ENCODE data around the gene ESPNL. TPM values are rescaled to one million over a fixed set of nuclear protein-coding genes. Genes with fewer than 3 reads are reported as not detected.

The ESPNL gene
- total RNA-seq, 1 experiment from 2014 or later, result 1.1 TPM

- no peaks in the 10 kb centered on the region for H3K36me3 Mint-ChIP-seq
- peaks cover 21% of the 10 kb centered on the region for H3K27me3 Mint-ChIP-seq (ENCODE audit: low read depth)
- TF ChIP-seq SMAD3 (CRISPR knock-in tag; IDR thresholded peaks at IDR 0.05; ENCODE audit: borderline replicate concordance) (no peak), PRRX2 (CRISPR knock-in tag; IDR thresholded peaks at IDR 0.05) (no peak), ZBTB21 (CRISPR knock-in tag; IDR thresholded peaks at IDR 0.05; ENCODE audit: borderline replicate concordance) (no peak), NFE2L1 (CRISPR knock-in tag; IDR thresholded peaks at IDR 0.05) (no peak)
- TF ChIP-seq, protein P1, sequence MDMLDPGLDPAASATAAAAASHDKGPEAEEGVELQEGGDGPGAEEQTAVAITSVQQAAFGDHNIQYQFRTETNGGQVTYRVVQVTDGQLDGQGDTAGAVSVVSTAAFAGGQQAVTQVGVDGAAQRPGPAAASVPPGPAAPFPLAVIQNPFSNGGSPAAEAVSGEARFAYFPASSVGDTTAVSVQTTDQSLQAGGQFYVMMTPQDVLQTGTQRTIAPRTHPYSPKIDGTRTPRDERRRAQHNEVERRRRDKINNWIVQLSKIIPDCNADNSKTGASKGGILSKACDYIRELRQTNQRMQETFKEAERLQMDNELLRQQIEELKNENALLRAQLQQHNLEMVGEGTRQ (CRISPR knock-in tag; IDR thresholded peaks at IDR 0.05), result no peak
- TF ChIP-seq, protein P2, sequence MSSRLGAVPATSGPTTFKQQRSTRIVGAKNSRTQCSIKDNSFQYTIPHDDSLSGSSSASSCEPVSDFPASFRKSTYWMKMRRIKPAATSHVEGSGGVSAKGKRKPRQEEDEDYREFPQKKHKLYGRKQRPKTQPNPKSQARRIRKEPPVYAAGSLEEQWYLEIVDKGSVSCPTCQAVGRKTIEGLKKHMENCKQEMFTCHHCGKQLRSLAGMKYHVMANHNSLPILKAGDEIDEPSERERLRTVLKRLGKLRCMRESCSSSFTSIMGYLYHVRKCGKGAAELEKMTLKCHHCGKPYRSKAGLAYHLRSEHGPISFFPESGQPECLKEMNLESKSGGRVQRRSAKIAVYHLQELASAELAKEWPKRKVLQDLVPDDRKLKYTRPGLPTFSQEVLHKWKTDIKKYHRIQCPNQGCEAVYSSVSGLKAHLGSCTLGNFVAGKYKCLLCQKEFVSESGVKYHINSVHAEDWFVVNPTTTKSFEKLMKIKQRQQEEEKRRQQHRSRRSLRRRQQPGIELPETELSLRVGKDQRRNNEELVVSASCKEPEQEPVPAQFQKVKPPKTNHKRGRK (CRISPR knock-in tag; IDR thresholded peaks at IDR 0.05; ENCODE audit: borderline replicate concordance), result no peak
- no peak overlapping the region for H3K27ac Mint-ChIP-seq
- peaks cover 8% of the 10 kb centered on the region for H3K9me3 Mint-ChIP-seq
- ChIA-PET POLR2A (no interaction called here), CTCF (interaction anchor here (1.4 kb wide), 1 partner anchor 29 kb away, joined by 3 read pairs; no protein-coding TSS in a partner anchor)
- no peak for ATAC-seq
- peaks cover 15% of the 10 kb centered on the region for H3K4me1 Mint-ChIP-seq
- H3K4me3 Mint-ChIP-seq, result no peak overlapping the region
- DNase-seq (ENCODE audit: low spot score), result no peak
Observed at GRCh38 chr2:238155761-238156694, 55.9 kb downstream of the ESPNL start.

GRCh38 chr2:238157506-238158017 lies 57.4 kb downstream of the ESPNL start:
- H3K9me3 Mint-ChIP-seq, result peaks cover 8% of the 10 kb centered on the region
- CTCF ChIA-PET, result no interaction called here
- POLR2A ChIA-PET, result no interaction called here

More at GRCh38 chr2:238157506-238158017, 57.4 kb downstream of the ESPNL start:
- H3K4me3 Mint-ChIP-seq, result peak overlapping the region; percentile 73
- ATAC-seq (no peak; the same call in 1 of the 2 replicates), DNase-seq (ENCODE audit: low spot score) (no peak)
- peaks cover 33% of the 10 kb centered on the region for H3K27me3 Mint-ChIP-seq (ENCODE audit: low read depth)
- no peak overlapping the region for H3K27ac Mint-ChIP-seq
- peaks cover 11% of the 10 kb centered on the region for H3K4me1 Mint-ChIP-seq
- H3K36me3 Mint-ChIP-seq, result no peaks in the 10 kb centered on the region
- TF ChIP-seq ESRRA (CRISPR knock-in tag; IDR thresholded peaks at IDR 0.05; ENCODE audit: borderline replicate concordance) (no peak), ZNF219 (CRISPR knock-in tag; IDR thresholded peaks at IDR 0.05; ENCODE audit: borderline replicate concordance) (no peak), GTF2I (CRISPR knock-in tag; conservative IDR thresholded peaks at IDR 0.05) (no peak), ZNF263 (CRISPR knock-in tag; IDR thresholded peaks at IDR 0.05; ENCODE audit: low read depth) (no peak), ZNF423 (CRISPR knock-in tag; IDR thresholded peaks at IDR 0.05) (no peak), ZNF416 (CRISPR knock-in tag; IDR thresholded peaks at IDR 0.05) (no peak), CREB1 (CRISPR knock-in tag; IDR thresholded peaks at IDR 0.05) (no peak), MYBL2 (CRISPR knock-in tag; IDR thresholded peaks at IDR 0.05) (no peak), GABPB1 (CRISPR knock-in tag; IDR thresholded peaks at IDR 0.05) (no peak), CREM (CRISPR knock-in tag; IDR thresholded peaks at IDR 0.05) (no peak), STAT6 (CRISPR knock-in tag; conservative IDR thresholded peaks at IDR 0.05; ENCODE audit: low read depth) (no peak)
- TF ChIP-seq, protein P3, sequence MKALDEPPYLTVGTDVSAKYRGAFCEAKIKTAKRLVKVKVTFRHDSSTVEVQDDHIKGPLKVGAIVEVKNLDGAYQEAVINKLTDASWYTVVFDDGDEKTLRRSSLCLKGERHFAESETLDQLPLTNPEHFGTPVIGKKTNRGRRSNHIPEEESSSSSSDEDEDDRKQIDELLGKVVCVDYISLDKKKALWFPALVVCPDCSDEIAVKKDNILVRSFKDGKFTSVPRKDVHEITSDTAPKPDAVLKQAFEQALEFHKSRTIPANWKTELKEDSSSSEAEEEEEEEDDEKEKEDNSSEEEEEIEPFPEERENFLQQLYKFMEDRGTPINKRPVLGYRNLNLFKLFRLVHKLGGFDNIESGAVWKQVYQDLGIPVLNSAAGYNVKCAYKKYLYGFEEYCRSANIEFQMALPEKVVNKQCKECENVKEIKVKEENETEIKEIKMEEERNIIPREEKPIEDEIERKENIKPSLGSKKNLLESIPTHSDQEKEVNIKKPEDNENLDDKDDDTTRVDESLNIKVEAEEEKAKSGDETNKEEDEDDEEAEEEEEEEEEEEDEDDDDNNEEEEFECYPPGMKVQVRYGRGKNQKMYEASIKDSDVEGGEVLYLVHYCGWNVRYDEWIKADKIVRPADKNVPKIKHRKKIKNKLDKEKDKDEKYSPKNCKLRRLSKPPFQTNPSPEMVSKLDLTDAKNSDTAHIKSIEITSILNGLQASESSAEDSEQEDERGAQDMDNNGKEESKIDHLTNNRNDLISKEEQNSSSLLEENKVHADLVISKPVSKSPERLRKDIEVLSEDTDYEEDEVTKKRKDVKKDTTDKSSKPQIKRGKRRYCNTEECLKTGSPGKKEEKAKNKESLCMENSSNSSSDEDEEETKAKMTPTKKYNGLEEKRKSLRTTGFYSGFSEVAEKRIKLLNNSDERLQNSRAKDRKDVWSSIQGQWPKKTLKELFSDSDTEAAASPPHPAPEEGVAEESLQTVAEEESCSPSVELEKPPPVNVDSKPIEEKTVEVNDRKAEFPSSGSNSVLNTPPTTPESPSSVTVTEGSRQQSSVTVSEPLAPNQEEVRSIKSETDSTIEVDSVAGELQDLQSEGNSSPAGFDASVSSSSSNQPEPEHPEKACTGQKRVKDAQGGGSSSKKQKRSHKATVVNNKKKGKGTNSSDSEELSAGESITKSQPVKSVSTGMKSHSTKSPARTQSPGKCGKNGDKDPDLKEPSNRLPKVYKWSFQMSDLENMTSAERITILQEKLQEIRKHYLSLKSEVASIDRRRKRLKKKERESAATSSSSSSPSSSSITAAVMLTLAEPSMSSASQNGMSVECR (CRISPR knock-in tag; IDR thresholded peaks at IDR 0.05; ENCODE audit: borderline replicate concordance), result no peak
- TF ChIP-seq, protein P4, sequence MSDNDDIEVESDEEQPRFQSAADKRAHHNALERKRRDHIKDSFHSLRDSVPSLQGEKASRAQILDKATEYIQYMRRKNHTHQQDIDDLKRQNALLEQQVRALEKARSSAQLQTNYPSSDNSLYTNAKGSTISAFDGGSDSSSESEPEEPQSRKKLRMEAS (CRISPR knock-in tag; IDR thresholded peaks at IDR 0.05), result no peak
- TF ChIP-seq, protein P5, sequence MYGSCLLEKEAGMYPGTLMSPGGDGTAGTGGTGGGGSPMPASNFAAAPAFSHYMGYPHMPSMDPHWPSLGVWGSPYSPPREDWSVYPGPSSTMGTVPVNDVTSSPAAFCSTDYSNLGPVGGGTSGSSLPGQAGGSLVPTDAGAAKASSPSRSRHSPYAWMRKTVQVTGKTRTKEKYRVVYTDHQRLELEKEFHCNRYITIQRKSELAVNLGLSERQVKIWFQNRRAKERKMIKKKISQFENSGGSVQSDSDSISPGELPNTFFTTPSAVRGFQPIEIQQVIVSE (CRISPR knock-in tag; IDR thresholded peaks at IDR 0.05; ENCODE audit: borderline replicate concordance), result no peak

Data from WTC11 (cell line).